GM10266 (cell line): ENCODE results near the gene CABP4.

Source experiments
- DNase-seq: peaks from one replicate; pipeline ENCODE4 v3.0.0; 2012; ENCODE audit errors: extremely low spot score
- CTCF ChIP-seq: IDR thresholded peaks from 2 replicates; pipeline ENCODE4 v1.5.1; 2012; ENCODE audit warnings: mild to moderate bottlenecking, low read depth; ENCODE audit not compliant: control insufficient read depth, insufficient read depth; ENCODE audit errors: missing control alignments

The CABP4 gene

GRCh38 chr11:67448220-67448609, 6.9 kb upstream of the CABP4 start:
- no peak for TF ChIP-seq CTCF
- no peak for DNase-seq

GRCh38 chr11:67449116-67449844, 5.9 kb upstream of the CABP4 start:
- no peak for DNase-seq

GRCh38 chr11:67450796-67451657, 4.1 kb upstream of the CABP4 start:
- TF ChIP-seq CTCF = no peak
- no peak for DNase-seq

More at GRCh38 chr11:67449116-67449844, 5.9 kb upstream of the CABP4 start:
- no peak for TF ChIP-seq CTCF

GRCh38 chr11:67451658-67451976, 3.5 kb upstream of the CABP4 start:
- no peak for DNase-seq
- TF ChIP-seq CTCF = no peak

- no peak for TF ChIP-seq CTCF
- no peak for DNase-seq
These were observed 2.8 kb upstream of the CABP4 start, which contains the start of gene GPR152 for GRCh38 chr11:67452141-67452952. GPR152 (minus strand) TSS chr11:67452729; CDS start chr11:67452724, 5 bp downstream.

- TF ChIP-seq CTCF = no peak
- no peak for DNase-seq
These were observed 1.1 kb upstream of the CABP4 start for GRCh38 chr11:67453816-67454732.
